HUES48 (cell line): ENCODE data around the gene TRPM2.

ENCODE experiments used
- H3K27ac ChIP-seq: one replicate; pipeline ENCODE4 v1.7.0; 2013; ENCODE audit warnings: low read depth, low read length, inconsistent platforms
- H3K27me3 ChIP-seq: 2 replicates; pipeline ENCODE4 v1.6.1; 2013; ENCODE audit warnings: mild to moderate bottlenecking, low read length; ENCODE audit not compliant: control insufficient read depth, insufficient read depth
- H3K36me3 ChIP-seq: 2 replicates; pipeline ENCODE4 v1.6.1; 2013; ENCODE audit warnings: low read length; ENCODE audit not compliant: control insufficient read depth, insufficient read depth
- H3K4me1 ChIP-seq: 2 replicates; pipeline ENCODE4 v1.6.1; 2013; ENCODE audit warnings: mild to moderate bottlenecking, low read length; ENCODE audit not compliant: control insufficient read depth, insufficient read depth
- H3K4me3 ChIP-seq: 2 replicates; pipeline ENCODE4 v1.5.1; 2013; ENCODE audit warnings: mild to moderate bottlenecking, low read depth, low read length
- H3K9ac ChIP-seq: 2 replicates; pipeline ENCODE4 v1.6.1; 2013; ENCODE audit warnings: mild to moderate bottlenecking, low read depth, low read length, moderate library complexity
- H3K9me3 ChIP-seq: 2 replicates; pipeline ENCODE4 v1.6.1; 2013; ENCODE audit warnings: low read length; ENCODE audit not compliant: control insufficient read depth, insufficient read depth

TRPM2 gene

GRCh38 chr21:44420416-44421205 is 67.2 kb downstream of the TRPM2 start:
- Histone ChIP-seq H3K4me3 (no peak overlapping the region), H3K36me3 (no peaks in the 10 kb centered on the region), H3K27ac (no peak overlapping the region), H3K4me1 (no peaks in the 10 kb centered on the region), H3K9ac (no peak overlapping the region), H3K9me3 (peaks cover 16% of the 10 kb centered on the region; the same call in 1 of the 2 replicates), H3K27me3 (no peaks in the 10 kb centered on the region)

DNA sequence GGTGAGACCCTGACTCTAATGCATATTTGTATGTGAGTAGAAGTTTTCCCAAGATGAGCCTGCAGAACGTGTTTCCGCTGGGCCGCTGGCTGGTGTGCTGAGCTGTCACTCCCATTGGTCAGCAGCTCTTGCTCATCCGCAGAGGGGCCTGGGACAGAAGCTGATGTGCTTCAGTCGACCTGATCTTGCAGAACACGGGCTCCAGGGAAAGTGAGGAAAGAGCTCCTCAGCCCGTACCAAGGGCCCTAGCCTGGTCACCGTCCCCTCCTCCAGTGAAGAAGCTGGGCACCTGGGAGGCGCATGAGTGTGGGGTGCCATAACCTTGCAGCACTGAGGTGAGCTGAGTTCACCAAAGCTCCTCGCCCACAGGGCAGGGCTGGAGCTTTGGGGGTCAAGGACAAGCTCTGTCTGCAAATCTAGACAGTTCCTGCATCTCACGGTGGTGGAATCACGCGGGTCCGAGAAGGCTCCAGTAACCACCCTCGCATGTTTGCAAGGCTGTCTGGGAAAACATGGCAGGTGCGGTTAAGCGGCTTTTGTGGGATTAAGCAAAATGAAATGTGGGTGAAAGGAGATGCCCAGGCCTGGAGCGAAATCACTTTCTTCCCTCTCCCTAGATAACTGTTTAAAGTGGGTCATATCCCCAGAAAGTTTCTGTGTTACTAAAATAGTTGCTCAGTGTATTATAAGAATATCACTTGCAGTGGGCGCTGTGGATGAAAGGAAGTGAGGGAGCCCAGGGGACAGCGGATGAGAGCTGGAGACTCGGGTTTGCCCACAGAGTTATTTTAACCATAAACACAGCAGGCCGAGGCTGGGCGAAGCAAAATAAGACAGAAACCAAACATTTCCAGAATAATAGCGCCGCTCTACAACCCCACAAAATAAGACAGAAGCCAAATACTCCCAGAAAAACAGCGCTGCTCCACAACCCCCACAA is 68.8 kb downstream of the TRPM2 start:
- H3K9me3 ChIP-seq: peaks cover 16% of the 10 kb centered on the region; the same call in 1 of the 2 replicates
- no peaks in the 10 kb centered on the region for H3K27me3 ChIP-seq
- H3K27ac ChIP-seq: no peak overlapping the region
- H3K4me1 ChIP-seq: no peaks in the 10 kb centered on the region
- H3K36me3 ChIP-seq: no peaks in the 10 kb centered on the region
- H3K4me3 ChIP-seq: no peak overlapping the region
- H3K9ac ChIP-seq: no peak overlapping the region

- Histone ChIP-seq H3K27ac (no peak overlapping the region), H3K4me3 (no peak overlapping the region), H3K4me1 (no peaks in the 10 kb centered on the region), H3K9ac (no peak overlapping the region), H3K27me3 (no peaks in the 10 kb centered on the region), H3K36me3 (no peaks in the 10 kb centered on the region), H3K9me3 (peaks cover 8% of the 10 kb centered on the region; the same call in 1 of the 2 replicates)
Measured at GRCh38 chr21:44423312-44423821, 69.9 kb downstream of the TRPM2 start.

DNA sequence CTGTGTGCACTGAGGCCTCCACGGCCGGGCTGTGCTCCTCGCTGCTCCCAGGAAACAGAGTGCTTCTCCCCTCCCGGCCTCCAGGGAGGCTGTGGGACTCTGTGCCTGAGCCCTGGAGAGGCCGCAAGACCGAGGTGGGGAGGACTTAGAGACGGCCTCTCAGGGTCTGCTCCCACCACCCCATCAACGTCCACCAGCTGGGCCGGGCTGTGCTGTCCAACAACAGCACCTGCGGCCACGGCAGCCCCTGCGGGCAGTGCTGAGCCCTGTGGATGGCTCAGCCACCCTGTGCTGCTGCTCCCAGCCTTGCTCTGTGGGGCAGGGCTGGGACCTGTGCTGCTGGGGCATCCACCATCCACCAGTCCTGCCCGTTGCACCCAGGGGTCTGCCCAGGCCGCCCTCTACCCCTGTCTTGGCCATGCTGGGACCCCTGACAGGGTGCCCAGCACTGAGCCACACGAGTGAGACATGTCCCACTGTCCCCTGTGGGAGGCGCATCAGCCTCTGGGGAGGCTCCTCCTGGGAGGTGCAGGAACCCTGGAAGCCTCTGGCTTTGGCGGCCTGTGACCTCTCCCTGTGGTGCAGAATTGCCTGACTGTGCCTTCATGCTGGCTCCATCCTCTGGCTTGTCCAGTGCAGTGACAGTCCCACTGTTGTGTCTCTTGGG is 70.7 kb downstream of the TRPM2 start:
- Histone ChIP-seq H3K9ac (no peak overlapping the region), H3K36me3 (no peaks in the 10 kb centered on the region), H3K4me1 (no peaks in the 10 kb centered on the region), H3K27ac (no peak overlapping the region), H3K9me3 (peaks cover 11% of the 10 kb centered on the region; the same call in 1 of the 2 replicates), H3K27me3 (no peaks in the 10 kb centered on the region), H3K4me3 (no peak overlapping the region)

DNA sequence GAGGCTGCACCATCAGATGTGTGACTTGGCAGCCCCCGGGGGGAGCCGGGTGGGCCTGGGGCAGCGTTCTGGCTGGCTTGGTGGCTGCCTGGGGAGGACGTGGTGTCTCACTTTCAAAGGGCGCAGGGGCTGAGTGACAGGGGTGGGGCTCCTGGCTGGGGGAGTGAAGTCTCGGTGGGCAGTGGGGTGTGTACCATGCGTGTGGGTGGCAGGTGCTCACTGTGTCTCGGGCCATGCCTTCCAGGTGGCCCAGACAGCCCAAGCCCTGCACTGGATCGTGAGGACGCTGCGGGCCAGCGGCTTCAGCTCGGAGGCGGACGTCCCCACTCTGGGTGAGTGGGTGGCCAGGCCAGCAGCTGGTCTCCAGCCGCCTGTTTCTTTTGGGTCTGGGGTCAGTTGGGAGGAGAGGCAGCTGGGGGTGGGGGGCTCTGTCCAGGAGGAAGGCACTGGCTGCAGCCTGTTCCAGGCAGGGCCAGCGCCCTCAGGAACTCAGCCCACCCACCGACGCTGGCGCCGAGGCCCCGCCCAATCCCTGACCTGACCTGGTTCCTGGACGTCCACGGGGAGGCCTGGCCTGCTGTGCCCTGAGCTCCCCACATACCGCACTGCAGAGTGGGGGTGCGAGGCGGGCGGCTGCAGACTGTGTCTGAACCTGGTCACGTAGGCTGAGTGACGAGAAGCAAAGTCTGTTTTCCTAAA is 71.3 kb downstream of the TRPM2 start:
- Histone ChIP-seq H3K36me3 (no peaks in the 10 kb centered on the region), H3K4me1 (no peaks in the 10 kb centered on the region), H3K27me3 (no peaks in the 10 kb centered on the region), H3K9me3 (peaks cover 7% of the 10 kb centered on the region), H3K4me3 (no peak overlapping the region), H3K27ac (no peak overlapping the region), H3K9ac (no peak overlapping the region)

- H3K9ac ChIP-seq: no peak overlapping the region
Measured at GRCh38 chr21:44425307-44425894, 72.0 kb downstream of the TRPM2 start.

DNA sequence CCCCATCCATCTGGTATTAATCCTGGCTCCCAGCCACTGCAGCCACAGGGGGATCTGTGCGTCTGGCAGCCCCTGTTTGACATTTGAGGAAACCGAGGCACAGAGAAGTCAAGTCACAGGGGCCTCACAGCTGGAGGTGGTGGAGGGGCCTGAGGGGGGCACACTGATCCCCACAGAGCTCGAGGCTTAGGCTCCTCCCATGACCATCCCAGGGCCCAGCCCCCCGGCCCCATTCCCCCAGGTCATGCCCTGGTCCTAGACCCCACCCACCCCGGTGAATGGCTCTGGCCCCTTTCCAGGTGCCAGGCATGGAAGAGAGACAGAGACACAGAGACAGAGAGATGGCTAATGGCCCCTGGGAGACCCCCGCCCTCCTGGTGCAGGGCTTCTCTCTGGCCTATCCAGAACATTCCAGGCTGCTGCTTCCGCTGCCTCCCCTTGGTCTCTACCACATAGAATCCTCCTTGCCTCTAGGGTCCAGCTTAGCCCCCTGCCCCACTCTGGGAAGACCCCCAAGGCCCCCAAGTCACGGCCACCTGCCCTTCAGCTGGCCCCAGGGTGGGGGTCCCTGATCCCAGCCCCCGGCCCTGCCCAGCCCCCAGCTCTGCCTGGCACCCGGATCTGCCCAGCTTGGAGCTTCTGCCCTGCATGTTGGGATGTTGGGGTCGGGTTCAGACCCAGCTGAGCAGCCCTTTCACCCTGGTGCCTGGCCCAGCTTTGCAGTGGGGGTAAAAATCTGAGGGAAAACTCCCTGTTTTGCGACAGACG is 72.7 kb downstream of the TRPM2 start:
- Histone ChIP-seq H3K27me3 (no peaks in the 10 kb centered on the region), H3K27ac (no peak overlapping the region), H3K4me3 (no peak overlapping the region), H3K9me3 (peaks cover 11% of the 10 kb centered on the region), H3K4me1 (no peaks in the 10 kb centered on the region), H3K36me3 (no peaks in the 10 kb centered on the region), H3K9ac (no peak overlapping the region)

More at GRCh38 chr21:44425307-44425894, 72.0 kb downstream of the TRPM2 start:
- no peak overlapping the region for H3K4me3 ChIP-seq
- no peak overlapping the region for H3K27ac ChIP-seq
- peaks cover 11% of the 10 kb centered on the region for H3K9me3 ChIP-seq
- no peaks in the 10 kb centered on the region for H3K4me1 ChIP-seq
- H3K27me3 ChIP-seq: no peaks in the 10 kb centered on the region
- H3K36me3 ChIP-seq: no peaks in the 10 kb centered on the region

DNA sequence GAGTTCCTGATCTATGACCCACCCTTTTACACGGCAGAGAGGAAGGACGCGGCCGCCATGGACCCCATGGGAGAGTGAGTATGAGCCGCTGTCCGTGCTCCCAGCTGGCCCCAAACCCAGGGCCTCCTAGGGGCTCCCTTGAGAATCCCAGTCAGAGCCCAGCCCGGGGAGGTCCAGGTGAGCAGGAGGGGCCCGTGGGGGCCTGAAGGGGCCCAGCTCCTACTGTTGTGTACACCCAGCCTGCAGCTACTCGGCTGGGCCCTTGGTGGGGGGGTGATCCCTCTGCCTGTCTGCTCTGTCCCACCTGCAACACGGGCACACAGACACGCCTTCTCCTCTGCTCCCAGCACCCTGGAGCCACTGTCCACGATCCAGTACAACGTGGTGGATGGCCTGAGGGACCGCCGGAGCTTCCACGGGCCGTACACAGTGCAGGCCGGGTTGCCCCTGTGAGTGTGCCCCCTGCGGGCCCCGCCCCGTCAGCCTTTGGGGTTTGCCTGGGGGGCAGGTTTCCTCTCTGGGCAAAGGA is 73.3 kb downstream of the TRPM2 start:
- H3K36me3 ChIP-seq: no peaks in the 10 kb centered on the region
- no peaks in the 10 kb centered on the region for H3K27me3 ChIP-seq
- no peaks in the 10 kb centered on the region for H3K4me1 ChIP-seq
- no peak overlapping the region for H3K4me3 ChIP-seq
- H3K9ac ChIP-seq: no peak overlapping the region
- H3K9me3 ChIP-seq: peaks cover 11% of the 10 kb centered on the region
- H3K27ac ChIP-seq: no peak overlapping the region

- no peaks in the 10 kb centered on the region for H3K36me3 ChIP-seq
- H3K9me3 ChIP-seq: peaks cover 11% of the 10 kb centered on the region
- H3K27ac ChIP-seq: no peak overlapping the region
- no peak overlapping the region for H3K9ac ChIP-seq
- H3K4me1 ChIP-seq: no peaks in the 10 kb centered on the region
- no peak overlapping the region for H3K4me3 ChIP-seq
- H3K27me3 ChIP-seq: no peaks in the 10 kb centered on the region
Measured at GRCh38 chr21:44427241-44428120, 74.1 kb downstream of the TRPM2 start.
